WTC11 (cell line): ENCODE data around the gene CASP12. TPM values are rescaled to one million over a fixed set of nuclear protein-coding genes. Genes with fewer than 3 reads are reported as not detected.

Experiments
- ATAC-seq: fragments of 200-7000 bp; cut with Tn5 transposase; 2 replicates; pipeline ENCODE4 v1.10.0; 2021; ENCODE audit warnings: mild to moderate bottlenecking, moderate library complexity
- CTCF ChIA-PET: fragments of 300-600 bp; sonication (Branson Sonifier 250); formaldehyde crosslinking; loops from one replicate; lab custom pipeline; 2021; ENCODE audit warnings: antibody characterized with exemption; lab: Charles Lee
- POLR2A ChIA-PET: fragments of 350-600 bp; sonication (Branson Sonifier 250); formaldehyde crosslinking; loops from one replicate; lab custom pipeline; 2021; ENCODE audit warnings: antibody characterized with exemption; lab: Charles Lee
- DNase-seq: peaks from one replicate; pipeline ENCODE4 v3.0.0; 2021; ENCODE audit warnings: low spot score
- H3K27ac Mint-ChIP-seq: 2 replicates; pipeline ENCODE4 v1.8.0; 2021; ENCODE audit warnings: mixed read lengths
- H3K27me3 Mint-ChIP-seq: 2 replicates; pipeline ENCODE4 v1.8.0; 2021; ENCODE audit warnings: low read depth, mild to moderate bottlenecking, moderate library complexity, mixed read lengths
- H3K36me3 Mint-ChIP-seq: 2 replicates; pipeline ENCODE4 v1.8.0; 2021; ENCODE audit warnings: mixed read lengths
- H3K4me1 Mint-ChIP-seq: 2 replicates; pipeline ENCODE4 v1.8.0; 2022; ENCODE audit warnings: mixed read lengths
- H3K4me3 Mint-ChIP-seq: 2 replicates; pipeline ENCODE4 v1.8.0; 2021; ENCODE audit warnings: mild to moderate bottlenecking, moderate library complexity, mixed read lengths
- H3K9me3 Mint-ChIP-seq: 2 replicates; pipeline ENCODE4 v1.8.0; 2021; ENCODE audit warnings: mixed read lengths
- AFF4 ChIP-seq: sonication (generic); formaldehyde crosslinking; IDR thresholded peaks from 2 replicates; pipeline ENCODE4 v1.8.1; 2023; ENCODE audit warnings: mild to moderate bottlenecking, missing genetic modification reagents, borderline replicate concordance
- AR ChIP-seq: fragments of 250-450 bp; sonication (Bioruptor Pico); IDR thresholded peaks from 2 replicates; pipeline ENCODE4 v1.9.0; 2021; ENCODE audit warnings: mild to moderate bottlenecking
- ATF6 ChIP-seq: sonication (generic); formaldehyde crosslinking; IDR thresholded peaks from 2 replicates; pipeline ENCODE4 v1.8.1; 2023; ENCODE audit warnings: mild to moderate bottlenecking, missing genetic modification reagents
- CBFB ChIP-seq: sonication (generic); formaldehyde crosslinking; IDR thresholded peaks from 2 replicates; pipeline ENCODE4 v1.8.1; 2022; ENCODE audit warnings: mild to moderate bottlenecking, low read depth, missing genetic modification reagents
- CREB1 ChIP-seq: sonication (generic); formaldehyde crosslinking; IDR thresholded peaks from 2 replicates; pipeline ENCODE4 v1.8.0; 2023; ENCODE audit warnings: mild to moderate bottlenecking, missing genetic modification reagents
- E2F5 ChIP-seq: sonication (generic); formaldehyde crosslinking; IDR thresholded peaks from 2 replicates; pipeline ENCODE4 v1.8.1; 2022; ENCODE audit warnings: mild to moderate bottlenecking, moderate library complexity, missing genetic modification reagents
- ELF4 ChIP-seq: sonication (generic); formaldehyde crosslinking; IDR thresholded peaks from 2 replicates; pipeline ENCODE4 v1.8.1; 2022; ENCODE audit warnings: low read depth, mild to moderate bottlenecking, moderate library complexity, missing genetic modification reagents
- ESRRA ChIP-seq: sonication (generic); formaldehyde crosslinking; IDR thresholded peaks from 2 replicates; pipeline ENCODE4 v1.8.1; 2022; ENCODE audit warnings: mild to moderate bottlenecking, missing genetic modification reagents, borderline replicate concordance
- FOXP1 ChIP-seq: sonication (generic); formaldehyde crosslinking; IDR thresholded peaks from 2 replicates; pipeline ENCODE4 v1.8.0; 2022; ENCODE audit warnings: missing genetic modification reagents, mild to moderate bottlenecking, moderate library complexity, borderline replicate concordance
- GRHL2 ChIP-seq: fragments of 250-450 bp; sonication (Bioruptor Pico); IDR thresholded peaks from 2 replicates; pipeline ENCODE4 v1.8.0; 2022; ENCODE audit warnings: mild to moderate bottlenecking, moderate library complexity; ENCODE audit not compliant: insufficient replicate concordance, severe bottlenecking
- HMGA2 ChIP-seq: fragments of 250-450 bp; sonication (Bioruptor Pico); IDR thresholded peaks from 2 replicates; pipeline ENCODE4 v1.4.0; 2021; ENCODE audit warnings: mild to moderate bottlenecking, moderate library complexity
- IRF1 ChIP-seq: sonication (generic); formaldehyde crosslinking; IDR thresholded peaks from 2 replicates; pipeline ENCODE4 v1.8.0; 2023; ENCODE audit warnings: missing genetic modification reagents
- IRF2 ChIP-seq: sonication (generic); formaldehyde crosslinking; IDR thresholded peaks from 2 replicates; pipeline ENCODE4 v1.8.0; 2022; ENCODE audit warnings: low read depth, missing genetic modification reagents, borderline replicate concordance
- NFE2L1 ChIP-seq: sonication (generic); formaldehyde crosslinking; IDR thresholded peaks from 2 replicates; pipeline ENCODE4 v1.8.1; 2023; ENCODE audit warnings: missing genetic modification reagents
- PREB ChIP-seq: sonication (generic); formaldehyde crosslinking; IDR thresholded peaks from 2 replicates; pipeline ENCODE4 v1.8.1; 2022; ENCODE audit warnings: mild to moderate bottlenecking, missing genetic modification reagents, moderate library complexity, borderline replicate concordance
- SOX15 ChIP-seq: fragments of 250-450 bp; sonication (Bioruptor Pico); IDR thresholded peaks from 2 replicates; pipeline ENCODE4 v1.9.0; 2021; ENCODE audit warnings: mild to moderate bottlenecking
- TEAD1 ChIP-seq: sonication (generic); formaldehyde crosslinking; IDR thresholded peaks from 2 replicates; pipeline ENCODE4 v1.8.0; 2022; ENCODE audit warnings: mild to moderate bottlenecking, missing genetic modification reagents
- TEAD4 ChIP-seq: sonication (generic); formaldehyde crosslinking; IDR thresholded peaks from 2 replicates; pipeline ENCODE4 v1.8.0; 2022; ENCODE audit warnings: mild to moderate bottlenecking, missing genetic modification reagents
- TP53 ChIP-seq: sonication (generic); formaldehyde crosslinking; IDR thresholded peaks from 2 replicates; pipeline ENCODE4 v1.8.1; 2023; ENCODE audit warnings: mild to moderate bottlenecking, missing genetic modification reagents
- ZNF263 ChIP-seq: sonication (generic); formaldehyde crosslinking; IDR thresholded peaks from 2 replicates; pipeline ENCODE4 v1.8.1; 2022; ENCODE audit warnings: low read depth, mild to moderate bottlenecking, moderate library complexity, missing genetic modification reagents
- total RNA-seq: library from RNA; stranded (reverse); gene quantifications from 3 replicates; pipeline ENCODE4 v1.2.3, GENCODE V29; 2021

Gene CASP12
- total RNA-seq, 1 experiment from 2014 or later = not detected

- no peak overlapping the region for H3K4me3 Mint-ChIP-seq
- CTCF ChIA-PET = no interaction called here
- H3K9me3 Mint-ChIP-seq = peaks cover 72% of the 10 kb centered on the region
- DNase-seq (peak; percentile 13), ATAC-seq (peak; percentile 72)
- H3K27me3 Mint-ChIP-seq = no peaks in the 10 kb centered on the region
- POLR2A ChIA-PET = no interaction called here
- H3K36me3 Mint-ChIP-seq = peaks cover 61% of the 10 kb centered on the region
- H3K4me1 Mint-ChIP-seq = 0 out of 2 replicates have a peak, but pooled peaks cover 3% of the 10 kb centered on the region
- TF ChIP-seq TEAD4 = 0 out of 2 replicates have a peak, but pooled peaks have one; percentile 48
- TF ChIP-seq CREB1 (CRISPR knock-in tag) = no peak
- no peak overlapping the region for H3K27ac Mint-ChIP-seq
Observed at GRCh38 chr11:104926771-104927611, 28.7 kb upstream of the CASP12 start.

GRCh38 chr11:104925850-104926249 lies 27.6 kb upstream of the CASP12 start:
- ChIA-PET CTCF (no interaction called here), POLR2A (no interaction called here)
- Mint-ChIP-seq H3K9me3 (peaks cover 64% of the 10 kb centered on the region), H3K36me3 (peaks cover 54% of the 10 kb centered on the region), H3K4me3 (no peak overlapping the region), H3K27me3 (no peaks in the 10 kb centered on the region), H3K4me1 (0 out of 2 replicates have a peak, but pooled peaks cover 3% of the 10 kb centered on the region), H3K27ac (no peak overlapping the region)
- ATAC-seq (no peak), DNase-seq (no peak)
- no peak for TF ChIP-seq PREB (CRISPR knock-in tag)
- TF ChIP-seq IRF2 (CRISPR knock-in tag) = no peak
- TF ChIP-seq SOX15 (CRISPR knock-in tag) = no peak
- no peak for TF ChIP-seq AR (CRISPR knock-in tag)
- no peak for TF ChIP-seq GRHL2
- TF ChIP-seq CBFB (CRISPR knock-in tag) = no peak
- TF ChIP-seq NFE2L1 (CRISPR knock-in tag) = no peak
- TF ChIP-seq AFF4 (CRISPR knock-in tag) = no peak
- TF ChIP-seq ATF6 (CRISPR knock-in tag) = no peak
- TF ChIP-seq HMGA2 (CRISPR knock-in tag) = no peak
- no peak for TF ChIP-seq FOXP1 (CRISPR knock-in tag)
- no peak for TF ChIP-seq TP53 (CRISPR knock-in tag)
- no peak for TF ChIP-seq IRF1 (CRISPR knock-in tag)
- TF ChIP-seq ZNF263 = no peak
- no peak for TF ChIP-seq ELF4 (CRISPR knock-in tag)
- no peak for TF ChIP-seq TEAD1
- TF ChIP-seq E2F5 (CRISPR knock-in tag) = no peak
- no peak for TF ChIP-seq ESRRA (CRISPR knock-in tag)
